Measurements from ENCODE around the gene TRAPPC3.

TRAPPC3 gene

DNA sequence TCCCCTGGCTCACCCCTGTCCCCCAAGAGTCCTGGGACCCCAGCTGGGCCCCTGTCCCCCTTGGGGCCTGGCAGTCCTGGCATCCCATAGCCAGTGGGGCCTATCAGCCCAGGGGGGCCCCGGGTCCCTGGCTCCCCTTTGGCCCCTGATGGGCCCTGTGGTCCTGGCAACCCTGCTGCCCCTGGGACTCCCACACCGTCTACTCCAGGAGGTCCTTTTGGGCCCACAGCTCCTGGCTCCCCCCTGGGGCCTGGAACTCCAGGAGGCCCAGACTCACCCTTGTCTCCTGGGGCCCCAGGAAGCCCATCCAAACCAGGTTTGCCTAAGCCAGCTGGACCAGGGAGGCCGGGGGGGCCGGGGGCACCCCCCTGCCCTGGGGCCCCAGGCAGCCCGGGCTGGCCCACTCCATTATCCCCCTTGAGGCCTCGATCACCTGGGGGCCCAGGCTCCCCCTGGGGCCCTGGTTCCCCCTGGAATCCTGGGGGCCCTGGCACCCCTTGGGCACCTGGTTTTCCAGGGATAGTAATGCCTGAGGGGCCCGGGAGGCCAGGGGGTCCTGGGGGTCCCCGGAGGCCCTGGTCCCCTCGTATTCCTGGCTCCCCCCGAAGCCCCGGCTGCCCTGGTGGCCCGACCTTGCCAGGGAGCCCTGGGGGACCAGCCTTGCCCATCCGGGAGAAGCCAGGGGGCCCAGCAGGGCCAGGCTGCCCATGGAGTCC is 50.5 kb downstream of the TRAPPC3 start:
- no peak for DNase-seq (ENCODE audit: low spot score)

DNA sequence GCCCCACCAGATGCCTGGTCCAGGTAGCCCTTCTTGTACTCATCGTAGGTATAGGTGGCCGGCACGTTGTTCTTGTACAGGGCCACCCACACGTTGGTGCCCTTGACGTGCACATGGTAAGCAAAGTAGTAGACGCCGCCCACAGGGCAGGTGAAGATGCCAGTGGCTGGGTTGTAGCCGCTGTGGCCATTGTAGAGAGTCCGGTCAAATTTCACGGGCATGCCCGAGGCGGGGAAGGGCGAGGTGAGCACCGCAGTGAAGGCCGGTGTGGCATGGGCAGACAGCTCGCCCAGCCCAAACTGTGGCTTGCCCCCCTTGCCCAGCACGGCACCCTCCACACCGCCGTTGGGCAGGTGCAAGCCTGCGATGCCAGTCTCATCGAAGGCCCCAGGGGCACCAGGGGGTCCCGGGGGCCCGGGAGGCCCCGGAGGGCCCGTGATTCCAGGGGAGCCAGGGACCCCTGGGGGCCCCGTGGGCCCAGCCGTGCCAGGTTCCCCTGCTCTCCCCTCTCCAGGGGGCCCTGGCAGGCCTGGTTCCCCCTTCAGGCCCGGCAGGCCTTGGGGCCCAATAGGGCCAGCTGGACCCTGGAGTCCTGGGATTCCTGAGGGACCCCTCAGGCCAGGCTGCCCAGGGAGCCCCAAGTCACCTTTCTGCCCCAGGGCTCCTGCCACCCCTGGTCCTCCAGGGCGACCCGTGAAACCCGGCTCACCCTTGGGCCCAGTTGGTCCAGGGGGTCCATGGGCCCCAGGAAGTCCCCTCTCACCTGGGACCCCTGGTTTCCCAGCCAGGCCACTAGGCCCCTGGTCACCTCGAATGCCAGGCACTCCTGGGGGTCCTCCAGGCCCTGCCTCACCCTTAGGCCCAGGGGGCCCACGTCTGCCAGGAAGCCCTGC is 51.3 kb downstream of the TRAPPC3 start:
- DNase-seq (ENCODE audit: low spot score): no peak

DNA sequence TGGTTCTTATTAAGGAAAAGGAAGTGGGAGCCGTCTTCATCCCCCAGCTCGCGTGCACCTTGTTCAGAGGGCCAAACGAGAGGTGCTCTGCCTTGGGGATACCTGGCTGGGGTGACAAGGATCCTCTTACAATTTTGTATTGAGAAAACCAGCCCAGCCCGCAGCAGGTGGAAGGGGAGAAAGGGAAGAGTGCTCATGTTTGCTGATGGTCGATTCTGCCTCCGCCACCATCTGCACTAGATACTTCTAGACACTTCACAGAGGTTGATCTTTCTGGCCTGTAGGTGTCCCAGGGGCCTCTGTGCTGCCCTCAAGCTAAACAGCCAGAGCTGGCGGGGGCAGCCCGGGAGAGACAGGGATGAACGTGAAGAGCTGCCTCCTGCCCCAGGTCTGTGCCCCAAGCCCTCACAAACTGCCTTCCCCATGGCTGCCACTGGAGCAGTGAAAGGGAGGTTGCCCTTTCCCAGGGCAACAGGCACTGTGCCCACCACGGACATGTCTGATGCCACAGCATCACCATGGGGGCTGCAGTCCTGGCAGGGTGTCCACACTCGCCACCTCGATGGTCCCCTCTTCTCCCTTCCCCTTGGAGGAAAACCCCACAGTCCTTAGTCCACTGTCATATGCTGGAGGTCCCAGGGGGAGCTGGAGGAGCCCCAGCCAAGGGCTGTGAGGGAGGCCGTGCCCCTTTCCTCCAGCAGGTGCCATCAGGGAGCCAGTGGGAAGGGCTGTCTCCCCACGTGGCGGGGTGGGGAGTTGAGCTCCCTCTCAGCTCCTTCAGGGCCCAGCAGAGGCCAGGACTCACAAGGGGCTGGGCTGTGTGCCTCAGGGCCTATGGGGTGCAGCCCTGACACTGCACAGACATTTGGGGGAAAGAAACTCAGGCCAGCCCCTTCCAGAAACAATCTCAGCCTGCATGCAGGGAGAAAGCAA is 52.5 kb downstream of the TRAPPC3 start:
- DNase-seq (ENCODE audit: low spot score): peak; percentile 60

DNA sequence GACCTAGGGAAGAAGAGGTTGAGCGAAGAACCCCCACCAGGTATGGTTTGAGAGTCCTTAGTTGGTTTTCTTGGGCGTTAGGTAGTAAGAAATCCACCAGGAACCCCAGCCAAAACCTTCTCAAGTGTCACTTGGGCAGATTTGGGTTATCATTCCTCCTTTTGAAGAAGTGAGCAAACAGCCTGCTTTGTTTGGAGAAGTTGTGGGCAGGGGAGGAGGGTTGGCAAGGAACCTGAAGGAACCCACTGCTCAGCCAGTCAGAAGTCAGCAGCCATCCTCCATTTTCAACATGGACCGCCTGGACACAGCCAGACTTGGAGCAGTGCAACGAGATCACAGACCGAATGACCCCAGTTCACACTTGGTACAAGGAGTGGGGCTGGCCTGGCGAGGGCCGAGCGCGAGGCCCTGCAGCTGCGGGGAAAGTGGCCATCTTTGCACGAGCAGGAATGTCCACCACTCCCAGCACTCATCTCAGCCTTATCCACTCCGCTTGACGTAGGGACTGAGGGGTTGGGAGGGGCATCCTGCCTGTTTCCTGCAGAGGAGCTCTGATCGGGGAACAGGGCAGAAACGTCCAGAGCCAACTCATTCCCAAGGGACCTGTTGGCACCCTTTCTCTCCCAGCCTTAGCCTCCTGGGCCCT is 53.4 kb downstream of the TRAPPC3 start:
- no peak for DNase-seq (ENCODE audit: low spot score)

DNA sequence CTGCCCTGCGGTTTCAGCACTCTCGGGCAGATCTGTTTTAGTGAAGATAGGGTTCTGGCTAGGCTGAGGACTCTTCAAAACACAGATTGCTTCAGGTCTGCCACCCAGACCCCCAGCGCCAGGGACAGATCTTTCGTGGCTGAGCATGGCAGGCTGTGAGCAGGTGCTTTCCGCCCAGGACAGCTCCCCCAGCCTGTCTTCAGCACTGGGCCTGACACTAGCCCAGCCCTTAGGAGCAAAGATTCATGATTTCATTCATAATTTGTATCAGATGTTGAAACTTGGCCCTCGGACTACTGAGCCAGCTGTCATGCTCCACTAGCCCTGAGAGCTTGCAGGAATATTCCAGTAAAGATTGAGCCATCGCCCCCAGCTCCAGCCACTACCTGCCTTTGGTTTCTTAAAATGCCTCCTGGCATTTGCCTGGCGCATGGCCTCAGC is 54.6 kb downstream of the TRAPPC3 start:
- no peak for DNase-seq (ENCODE audit: low spot score)

DNA sequence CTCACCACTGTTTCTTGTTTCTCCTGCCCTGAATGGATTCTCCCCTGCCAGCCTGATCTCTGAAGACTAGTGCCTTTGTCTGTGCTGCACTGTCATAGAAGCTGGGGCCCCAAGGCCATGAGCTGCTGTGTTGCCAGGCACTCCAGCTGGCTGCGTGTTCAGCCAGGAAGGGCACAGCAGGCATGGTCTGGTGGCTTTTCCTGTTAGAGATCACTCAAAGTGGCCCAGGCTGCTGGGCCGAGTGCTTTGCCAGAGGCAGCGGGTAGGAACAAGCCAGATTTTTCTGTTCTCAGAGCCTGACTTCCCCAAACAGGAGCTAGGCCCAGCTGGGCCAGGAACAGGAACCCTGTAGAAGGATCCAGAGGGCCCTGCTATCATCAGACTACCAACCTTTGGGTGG is 55.4 kb downstream of the TRAPPC3 start:
- no peak for DNase-seq (ENCODE audit: low spot score)

DNA sequence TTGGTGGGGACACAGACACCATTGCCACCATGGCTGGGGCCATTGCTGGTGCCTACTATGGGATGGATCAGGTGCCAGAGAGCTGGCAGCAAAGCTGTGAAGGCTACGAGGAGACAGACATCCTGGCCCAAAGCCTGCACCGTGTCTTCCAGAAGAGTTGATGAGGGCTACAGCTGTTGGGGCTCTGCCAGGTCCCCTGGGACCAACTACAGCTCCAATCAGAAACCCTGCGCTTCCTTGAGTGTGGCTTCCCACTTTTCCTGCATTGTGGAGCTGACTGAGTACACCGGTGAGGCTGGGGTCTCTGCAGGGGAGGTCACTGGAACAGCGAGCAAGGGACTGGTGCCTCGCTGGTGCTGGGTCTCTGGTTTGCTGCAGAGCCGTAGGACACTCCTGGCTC is 56.1 kb downstream of the TRAPPC3 start:
- no peak for DNase-seq (ENCODE audit: low spot score)

DNA sequence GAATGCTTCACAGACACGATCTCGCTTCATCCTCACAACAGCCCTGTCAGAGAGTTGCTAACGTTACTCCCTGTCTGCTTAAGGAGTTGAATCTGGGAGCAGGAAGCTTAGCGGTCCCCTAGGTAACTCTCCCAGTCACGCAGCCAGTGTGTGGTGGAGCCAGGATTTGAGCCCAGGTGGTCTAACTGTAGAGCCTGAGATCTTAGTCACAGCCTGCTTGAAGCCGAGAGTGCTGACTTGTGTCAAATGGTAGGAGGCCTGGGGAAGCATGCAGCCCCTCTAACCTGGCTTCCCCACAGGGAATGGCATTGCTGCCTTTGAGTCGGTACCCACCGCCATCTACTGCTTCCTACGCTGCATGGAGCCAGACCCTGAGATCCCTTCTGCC is 56.5 kb downstream of the TRAPPC3 start:
- no peak for DNase-seq (ENCODE audit: low spot score)

DNA sequence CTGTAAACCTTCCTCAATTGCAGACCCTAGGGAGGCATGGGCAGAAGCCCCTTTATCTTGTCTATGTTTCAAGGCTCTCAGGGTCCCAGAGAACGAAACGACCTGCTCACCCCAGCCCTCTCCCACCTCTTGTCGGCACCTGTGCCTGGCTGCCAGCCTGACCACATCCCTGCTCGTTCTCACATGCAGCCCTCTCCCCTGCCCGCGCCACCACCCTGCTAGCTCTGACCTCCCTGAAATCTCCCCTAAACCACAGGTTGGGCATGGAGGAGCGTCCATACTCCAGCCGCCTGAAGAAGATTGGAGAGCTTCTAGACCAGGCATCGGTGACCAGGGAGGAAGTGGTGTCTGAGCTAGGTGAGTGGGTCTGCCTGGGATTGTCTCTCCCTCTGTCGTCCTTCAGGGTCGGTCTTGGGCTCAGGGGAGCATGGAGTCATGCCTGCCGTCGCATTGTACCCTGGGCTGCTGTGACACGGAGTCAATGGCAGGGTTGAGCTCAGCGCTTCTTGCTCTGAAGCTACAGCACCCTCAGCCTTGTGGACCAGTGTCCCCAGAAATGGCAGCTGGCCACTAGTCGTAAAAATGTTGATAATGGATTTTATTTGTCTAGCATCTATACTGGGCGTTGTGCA is 57.0 kb downstream of the TRAPPC3 start:
- no peak for DNase-seq (ENCODE audit: low spot score)

DNA sequence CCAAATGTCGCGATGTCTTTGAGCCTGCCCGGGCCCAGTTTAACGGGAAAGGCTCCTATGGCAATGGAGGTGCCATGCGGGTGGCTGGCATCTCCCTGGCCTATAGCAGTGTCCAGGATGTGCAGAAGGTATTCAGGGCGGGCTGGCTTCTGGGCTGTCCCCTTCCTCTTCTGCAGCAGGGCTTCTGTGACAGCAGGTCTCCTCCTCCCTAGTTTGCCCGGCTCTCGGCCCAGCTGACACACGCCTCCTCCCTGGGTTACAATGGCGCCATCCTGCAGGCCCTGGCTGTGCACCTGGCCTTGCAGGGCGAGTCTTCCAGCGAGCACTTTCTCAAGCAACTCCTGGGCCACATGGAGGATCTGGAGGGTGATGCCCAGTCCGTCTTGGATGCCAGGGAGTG is 57.6 kb downstream of the TRAPPC3 start:
- no peak for DNase-seq (ENCODE audit: low spot score)

DNA sequence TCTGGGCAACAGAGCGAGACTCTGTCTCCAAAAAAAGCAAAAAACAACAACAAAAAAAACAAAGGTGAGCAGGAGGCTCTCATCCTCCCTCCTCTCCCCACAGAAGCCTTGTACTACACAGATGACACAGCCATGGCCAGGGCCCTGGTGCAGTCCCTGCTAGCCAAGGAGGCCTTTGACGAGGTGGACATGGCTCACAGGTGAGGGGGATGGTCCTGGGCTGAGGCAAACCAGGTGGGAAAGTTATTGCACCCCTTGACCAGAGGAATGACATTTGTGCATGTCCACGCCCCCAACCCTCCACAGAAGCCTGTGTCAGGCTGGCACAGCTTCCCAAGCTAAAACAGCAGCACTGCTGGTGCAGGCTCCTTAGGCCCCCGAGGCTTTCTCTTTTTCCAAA is 58.1 kb downstream of the TRAPPC3 start:
- no peak for DNase-seq (ENCODE audit: low spot score)

DNA sequence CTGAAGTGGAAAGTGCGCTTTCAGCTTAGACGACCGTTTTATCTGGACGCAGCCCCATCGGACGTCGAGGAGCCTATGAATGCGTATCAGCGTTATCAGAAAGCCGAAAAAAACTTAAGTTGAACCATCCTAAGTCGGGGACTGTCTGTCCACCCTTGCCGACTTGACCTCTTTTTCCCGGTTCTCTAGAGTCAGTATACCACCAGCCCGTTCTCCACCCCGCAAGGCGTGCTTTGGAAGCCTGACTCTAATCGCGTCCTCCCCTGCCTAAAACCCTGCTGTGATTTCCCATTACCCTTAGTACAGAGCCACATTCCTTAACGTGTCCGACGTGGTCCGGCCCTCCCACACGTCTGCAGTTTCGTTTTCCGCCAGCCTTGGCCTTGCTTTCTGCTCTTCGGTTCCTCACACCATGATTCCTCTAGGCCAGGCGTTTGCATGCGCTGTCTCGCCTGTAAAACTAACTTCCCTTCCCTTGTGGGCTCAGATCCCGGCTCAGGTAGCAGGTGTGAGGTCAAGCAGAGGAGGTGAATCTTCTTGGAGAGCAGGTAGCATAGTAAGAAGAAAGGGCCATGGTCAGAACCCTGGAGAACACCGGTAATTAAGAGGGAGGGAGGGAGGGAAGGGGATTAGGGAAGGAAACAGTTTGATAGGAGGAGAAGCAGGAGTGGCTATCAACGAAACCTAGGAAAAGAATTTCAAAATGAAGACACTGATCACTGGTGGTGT is 59.7 kb downstream of the TRAPPC3 start:
- no peak for DNase-seq (ENCODE audit: low spot score)

DNA sequence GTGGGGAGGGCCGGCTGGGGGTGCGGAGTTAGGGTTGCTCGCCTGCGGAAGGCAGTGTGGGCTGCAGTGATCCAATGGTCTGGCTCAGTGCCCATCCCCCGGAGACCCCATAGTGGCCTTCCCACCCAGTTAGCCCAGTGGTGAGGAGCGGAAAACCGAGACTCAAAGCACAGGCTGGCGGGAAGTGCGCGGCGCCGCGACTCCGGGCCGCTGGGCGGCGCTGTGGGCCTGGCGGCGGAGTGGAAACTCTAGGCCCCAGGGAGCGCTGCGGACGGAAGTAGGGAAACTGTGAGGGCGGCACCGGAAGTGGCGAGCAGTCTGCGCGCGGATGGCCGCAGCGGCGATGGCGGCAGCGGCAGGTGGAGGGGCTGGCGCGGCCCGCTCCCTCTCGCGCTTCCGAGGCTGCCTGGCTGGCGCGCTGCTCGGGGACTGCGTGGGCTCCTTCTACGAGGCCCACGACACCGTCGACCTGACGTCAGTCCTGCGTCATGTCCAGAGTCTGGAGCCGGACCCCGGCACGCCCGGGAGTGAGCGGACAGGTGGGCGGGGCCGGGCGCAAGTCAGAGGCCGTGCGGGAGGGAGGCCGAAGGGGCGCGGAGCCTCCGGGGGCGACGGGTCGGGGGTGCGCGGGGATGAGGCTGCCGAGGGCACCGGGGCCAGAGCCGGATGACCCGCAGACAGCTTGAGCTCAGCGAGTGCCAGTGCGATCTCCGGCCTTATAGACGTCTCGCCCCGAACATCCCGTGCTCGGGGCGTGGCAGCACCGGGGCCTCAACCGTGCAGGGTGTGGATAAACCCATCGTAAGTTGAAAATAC is 60.5 kb downstream of the TRAPPC3 start, which contains the start of gene ADPRS:
ADPRS (plus strand) TSS at position 316 of the 816 bp plus-strand sequence; CDS start at position 329, 13 bp downstream.
- DNase-seq (ENCODE audit: low spot score): peak; percentile 90

DNA sequence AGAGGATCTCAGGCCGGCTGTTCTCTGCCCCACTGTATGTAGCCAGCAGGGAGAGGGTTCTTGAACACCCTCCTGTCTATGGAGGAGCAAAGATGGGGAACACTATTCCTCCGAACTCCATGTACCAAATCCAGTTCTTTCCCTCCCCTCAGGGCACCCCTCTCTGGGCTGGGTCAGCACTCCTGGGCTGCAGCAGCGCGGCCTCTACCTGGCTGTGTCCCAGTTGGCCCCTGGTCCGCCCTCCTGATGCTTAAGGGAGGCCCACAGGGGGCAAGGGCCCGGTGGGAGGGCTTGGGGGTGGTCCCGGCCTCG is 61.1 kb downstream of the TRAPPC3 start:
- no peak for DNase-seq (ENCODE audit: low spot score)

DNA sequence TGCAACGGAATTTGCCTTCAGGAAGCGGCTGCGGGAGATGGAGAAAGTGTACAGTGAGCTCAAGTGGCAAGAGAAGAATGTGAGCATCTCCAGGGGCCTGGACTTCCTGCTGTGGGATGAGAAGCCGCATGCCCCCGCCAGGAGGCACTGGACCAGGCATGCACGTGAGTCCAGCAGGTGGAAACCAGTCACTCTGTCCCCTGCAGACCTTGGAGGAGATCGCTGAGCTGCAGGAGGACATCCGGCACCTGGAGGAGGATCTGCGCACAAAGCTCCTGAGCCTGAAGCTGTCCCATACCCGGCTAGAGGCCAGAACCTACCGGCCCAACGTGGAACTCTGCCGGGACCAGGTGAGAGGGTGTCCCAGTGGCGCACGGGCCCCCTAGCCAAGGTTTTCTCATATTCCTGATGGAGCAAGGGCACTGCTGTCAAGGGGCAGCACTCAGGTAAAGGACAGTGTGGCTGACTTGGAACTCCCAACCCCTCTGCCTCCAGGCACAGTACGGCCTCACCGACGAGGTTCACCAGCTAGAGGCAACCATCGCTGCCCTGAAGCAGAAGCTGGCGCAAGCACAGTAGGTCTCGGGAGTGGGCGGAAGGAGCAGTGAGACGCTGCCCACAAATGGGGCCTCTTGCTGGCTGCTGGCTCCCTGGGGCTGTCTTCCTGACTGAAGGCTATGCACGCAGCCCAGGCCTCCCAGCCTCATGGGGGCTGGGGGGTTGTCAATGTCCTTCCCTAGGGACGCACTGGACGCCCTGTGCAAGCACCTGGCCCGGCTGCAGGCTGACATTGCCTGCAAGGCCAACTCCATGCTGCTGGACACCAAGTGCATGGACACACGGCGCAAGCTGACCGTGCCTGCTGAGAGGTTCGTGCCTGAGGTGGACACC is 61.8 kb downstream of the TRAPPC3 start:
- no peak for DNase-seq (ENCODE audit: low spot score)
